Ovary (tissue), 3 donors: Measurements from ENCODE around the gene CEP57.

ENCODE experiments used
- CTCF ChIP-seq, 3 donors: fragments of 450-650 bp in 2 of 3; fragments of 200-600 bp in 1 of 3; IDR thresholded peaks; one replicate each; pipeline versions ENCODE4 v1.5.1 to v1.8.0; 2016 to 2022; ENCODE audit warnings: antibody characterized with exemption in 3 of 3, mild to moderate bottlenecking in 1 of 3
- POLR2A ChIP-seq: fragments of 450-650 bp; IDR thresholded peaks from one replicate; pipeline ENCODE4 v1.6.1; 2017; ENCODE audit warnings: antibody characterized with exemption, mild to moderate bottlenecking, moderate library complexity
- donor health status: DM: no; HTN: no; CAD: no.

GRCh38 chr11:95835768-95836488, 45.6 kb downstream of the CEP57 start:
- TF ChIP-seq POLR2A: no peak
- TF ChIP-seq CTCF (IDR thresholded peaks at IDR 0.05): peak; percentile 68 to 83 (median 78)
